Measurements from ENCODE around the gene ANKRD34C.

DNA sequence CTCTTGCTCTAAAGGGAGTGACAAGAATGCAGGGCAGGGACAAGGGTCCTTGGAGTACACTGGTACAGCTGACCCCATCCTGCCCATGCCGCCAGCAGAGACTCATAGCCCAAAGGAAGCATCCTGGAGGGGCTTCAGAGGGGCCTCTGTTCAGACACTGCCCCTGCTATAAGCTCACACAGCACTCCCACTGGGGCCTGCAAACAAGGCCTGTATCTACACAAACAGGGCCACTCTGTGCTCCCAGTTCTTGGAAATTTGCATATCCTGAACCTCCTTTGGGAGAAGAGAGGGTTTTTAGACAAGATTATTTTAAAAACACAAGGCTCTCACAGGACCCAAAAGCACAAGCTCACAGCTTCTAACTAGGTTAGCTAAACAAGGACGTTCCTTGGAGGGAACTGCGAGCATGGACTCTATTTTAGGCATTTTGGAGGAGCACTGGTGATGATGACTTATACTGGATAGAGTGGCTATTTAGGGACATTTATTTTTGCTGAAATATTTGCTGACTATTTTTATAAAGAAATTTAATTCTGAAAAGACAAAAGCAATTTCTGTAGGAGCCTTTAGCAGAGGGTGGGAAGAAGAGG is 16.4 kb upstream of the ANKRD34C start:
- TF ChIP-seq EZH2 (IDR thresholded peaks at IDR 0.05; ENCODE audit: low read length), result no peak
- TF ChIP-seq, protein P1, sequence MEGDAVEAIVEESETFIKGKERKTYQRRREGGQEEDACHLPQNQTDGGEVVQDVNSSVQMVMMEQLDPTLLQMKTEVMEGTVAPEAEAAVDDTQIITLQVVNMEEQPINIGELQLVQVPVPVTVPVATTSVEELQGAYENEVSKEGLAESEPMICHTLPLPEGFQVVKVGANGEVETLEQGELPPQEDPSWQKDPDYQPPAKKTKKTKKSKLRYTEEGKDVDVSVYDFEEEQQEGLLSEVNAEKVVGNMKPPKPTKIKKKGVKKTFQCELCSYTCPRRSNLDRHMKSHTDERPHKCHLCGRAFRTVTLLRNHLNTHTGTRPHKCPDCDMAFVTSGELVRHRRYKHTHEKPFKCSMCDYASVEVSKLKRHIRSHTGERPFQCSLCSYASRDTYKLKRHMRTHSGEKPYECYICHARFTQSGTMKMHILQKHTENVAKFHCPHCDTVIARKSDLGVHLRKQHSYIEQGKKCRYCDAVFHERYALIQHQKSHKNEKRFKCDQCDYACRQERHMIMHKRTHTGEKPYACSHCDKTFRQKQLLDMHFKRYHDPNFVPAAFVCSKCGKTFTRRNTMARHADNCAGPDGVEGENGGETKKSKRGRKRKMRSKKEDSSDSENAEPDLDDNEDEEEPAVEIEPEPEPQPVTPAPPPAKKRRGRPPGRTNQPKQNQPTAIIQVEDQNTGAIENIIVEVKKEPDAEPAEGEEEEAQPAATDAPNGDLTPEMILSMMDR (optimal IDR thresholded peaks at IDR 0.05 in 1 of 3, IDR thresholded peaks at IDR 0.05 in 1 of 3, conservative IDR thresholded peaks at IDR 0.05 in 1 of 3; ENCODE audit: extremely low read depth in 1 of 3, insufficient read depth in 2 of 3, low read length in 3 of 3), result no peak
